ENCODE results near the gene COQ8A. TPM values are rescaled to one million over a fixed set of nuclear protein-coding genes. Genes with fewer than 3 reads are reported as not detected.

COQ8A gene
- total RNA-seq, 4 donors from 2014 or later: 46.0 to 80.5 (median 67.7) TPM

GRCh38 chr1:226980122-226980560, 40.0 kb downstream of the COQ8A start:
- intact Hi-C loops (cut with DNase I; ENCODE audit: low total_unique reads) (no loop called here), in situ Hi-C loops (cut with MboI; ENCODE audit: low pct_ligation_motif_present in 1 of 4, low pct_unique_long_range_greater_than_20kb in 1 of 4, low sequenced_read_pairs in 3 of 4) (no loop called here)
- DNase-seq: no peak
- H3K9me3 ChIP-seq: no peaks in the 10 kb centered on the region
- H3K27me3 ChIP-seq: no peaks in the 10 kb centered on the region
- no peak for TF ChIP-seq EP300 (IDR thresholded peaks at IDR 0.05; ENCODE audit: low read depth)
- TF ChIP-seq CTCF (IDR thresholded peaks at IDR 0.05): no peak
- no peak for TF ChIP-seq POLR2A (IDR thresholded peaks at IDR 0.05)
- TF ChIP-seq POLR2AphosphoS5 (IDR thresholded peaks at IDR 0.05): no peak
- peaks cover 0 to 5% (median 3%) of the 10 kb centered on the region in 4 donors for H3K4me1 ChIP-seq
- H3K4me3 ChIP-seq: no peak overlapping the region
- no peaks in the 10 kb centered on the region for H3K36me3 ChIP-seq
- 95% methylated on average over 4 of the region's 4 CpGs; no CpG with 5 or more reads in 1 of the 2 donors for WGBS, 2 donors (ENCODE audit: low coverage in 1 of 2)
- H3K27ac ChIP-seq: no peak overlapping the region

GRCh38 chr1:226980565-226981385, 40.7 kb downstream of the COQ8A start:
- no peak overlapping the region for H3K4me3 ChIP-seq
- no peak overlapping the region for H3K27ac ChIP-seq
- no peaks in the 10 kb centered on the region for H3K36me3 ChIP-seq
- WGBS, 2 donors (ENCODE audit: low coverage in 1 of 2): 91% methylated on average over 24 of the region's 26 CpGs; no CpG with 5 or more reads in 1 of the 2 donors
- TF ChIP-seq POLR2AphosphoS5 (IDR thresholded peaks at IDR 0.05) (no peak), CTCF (IDR thresholded peaks at IDR 0.05) (no peak), EP300 (IDR thresholded peaks at IDR 0.05; ENCODE audit: low read depth) (no peak), POLR2A (IDR thresholded peaks at IDR 0.05) (no peak)
- no peaks in the 10 kb centered on the region for H3K27me3 ChIP-seq
- no peaks in the 10 kb centered on the region for H3K9me3 ChIP-seq
- in situ Hi-C loops (cut with MboI; ENCODE audit: low pct_ligation_motif_present in 1 of 4, low pct_unique_long_range_greater_than_20kb in 1 of 4, low sequenced_read_pairs in 3 of 4): no loop called here
- H3K4me1 ChIP-seq: no peaks in the 10 kb centered on the region
- no peak for DNase-seq
- intact Hi-C loops (cut with DNase I; ENCODE audit: low total_unique reads): no loop called here

- in situ Hi-C loops (cut with MboI; ENCODE audit: low pct_ligation_motif_present in 1 of 4, low pct_unique_long_range_greater_than_20kb in 1 of 4, low sequenced_read_pairs in 3 of 4) (no loop called here), intact Hi-C loops (cut with DNase I; ENCODE audit: low total_unique reads) (no loop called here)
- H3K27ac ChIP-seq: no peak overlapping the region
- 88% methylated on average over 9 of the region's 12 CpGs; no CpG with 5 or more reads in 1 of the 2 donors for WGBS, 2 donors (ENCODE audit: low coverage in 1 of 2)
- H3K4me3 ChIP-seq: no peak overlapping the region
- peaks cover 0 to under 1% (median 0%) of the 10 kb centered on the region in 4 donors for H3K4me1 ChIP-seq
- peaks cover 0 to under 1% (median 0%) of the 10 kb centered on the region in 4 donors for H3K36me3 ChIP-seq
- DNase-seq: no peak
- H3K9me3 ChIP-seq: no peaks in the 10 kb centered on the region
- TF ChIP-seq POLR2AphosphoS5 (IDR thresholded peaks at IDR 0.05): no peak
- no peak for TF ChIP-seq EP300 (IDR thresholded peaks at IDR 0.05; ENCODE audit: low read depth)
- no peak for TF ChIP-seq POLR2A (IDR thresholded peaks at IDR 0.05)
- TF ChIP-seq CTCF (IDR thresholded peaks at IDR 0.05): no peak
- no peaks in the 10 kb centered on the region for H3K27me3 ChIP-seq
Observed at GRCh38 chr1:226981386-226981817, 41.3 kb downstream of the COQ8A start.

GRCh38 chr1:226981838-226982237, 41.7 kb downstream of the COQ8A start:
- Histone ChIP-seq H3K9me3 (no peaks in the 10 kb centered on the region), H3K27me3 (no peaks in the 10 kb centered on the region), H3K36me3 (peaks cover 0 to 5% (median 0%) of the 10 kb centered on the region in 4 donors), H3K27ac (no peak overlapping the region), H3K4me3 (no peak overlapping the region), H3K4me1 (peaks cover 0 to 5% (median 1%) of the 10 kb centered on the region in 4 donors)
- TF ChIP-seq CTCF (IDR thresholded peaks at IDR 0.05) (no peak), POLR2A (IDR thresholded peaks at IDR 0.05) (no peak), POLR2AphosphoS5 (IDR thresholded peaks at IDR 0.05) (no peak), EP300 (IDR thresholded peaks at IDR 0.05; ENCODE audit: low read depth) (no peak)
- intact Hi-C loops (cut with DNase I; ENCODE audit: low total_unique reads) (no loop called here), in situ Hi-C loops (cut with MboI; ENCODE audit: low pct_ligation_motif_present in 1 of 4, low pct_unique_long_range_greater_than_20kb in 1 of 4, low sequenced_read_pairs in 3 of 4) (no loop called here)
- WGBS, 2 donors (ENCODE audit: low coverage in 1 of 2): 90% methylated on average over 18 of the region's 18 CpGs; no CpG with 5 or more reads in 1 of the 2 donors
- DNase-seq: no peak
